GM18505 (cell line): ENCODE results near the gene KLF3.

Experiments
- ATAC-seq: cut with Tn5 transposase; IDR thresholded peaks from one replicate; pipeline ENCODE4 v1.9.1; 2021; ENCODE audit not compliant: unreplicated experiment
- POLR2A ChIP-seq: IDR thresholded peaks from 4 replicates; pipeline ENCODE4 v1.6.1; 2011; ENCODE audit warnings: borderline replicate concordance; ENCODE audit not compliant: insufficient read depth, insufficient read length; ENCODE audit errors: extremely low read depth

The KLF3 gene

DNA sequence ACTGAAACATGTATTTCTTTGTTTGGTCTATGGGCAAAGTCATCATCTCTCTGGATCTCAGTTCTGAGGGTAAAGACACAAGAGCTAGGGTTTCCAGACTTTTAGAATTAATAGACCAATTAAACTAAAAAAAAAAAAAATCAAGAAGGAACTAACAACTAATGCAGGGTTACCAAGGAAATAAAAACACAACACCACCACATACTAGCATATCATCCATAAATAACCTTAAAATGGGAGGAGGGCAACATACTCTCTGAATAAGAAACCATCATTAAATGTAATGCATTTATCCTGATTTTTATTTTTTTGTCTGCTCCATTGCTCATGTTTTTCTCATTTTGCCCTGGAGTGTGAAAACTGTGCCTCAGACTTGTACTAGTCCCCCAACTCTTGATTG is 33.5 kb upstream of the KLF3 start:
- no peak for TF ChIP-seq POLR2A
- no peak for ATAC-seq

GRCh38 chr4:38634047-38634759 is 29.8 kb upstream of the KLF3 start:
- no peak for TF ChIP-seq POLR2A
- ATAC-seq, result no peak

DNA sequence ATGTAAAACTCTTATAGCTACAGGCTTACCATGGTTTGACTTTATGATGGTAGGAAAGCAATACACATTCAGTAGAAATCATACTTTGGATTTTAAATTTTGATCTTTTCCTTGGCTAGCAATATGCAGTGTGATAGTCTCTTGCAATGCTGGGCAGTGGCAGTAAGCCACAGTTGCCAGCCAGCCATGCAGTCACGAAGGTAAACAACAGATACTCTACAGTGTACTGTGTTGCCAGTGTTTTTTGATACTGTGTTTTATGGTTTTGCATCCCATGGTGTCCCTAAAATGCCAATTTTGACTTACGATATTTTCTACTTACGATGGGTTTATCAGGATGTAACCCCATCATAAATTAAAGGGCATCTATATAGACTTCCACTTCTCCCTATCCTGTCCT is 24.8 kb upstream of the KLF3 start:
- TF ChIP-seq POLR2A, result no peak
- ATAC-seq, result no peak

- TF ChIP-seq POLR2A, result no peak
- ATAC-seq, result no peak
Measured at GRCh38 chr4:38641811-38642210, 22.2 kb upstream of the KLF3 start.

DNA sequence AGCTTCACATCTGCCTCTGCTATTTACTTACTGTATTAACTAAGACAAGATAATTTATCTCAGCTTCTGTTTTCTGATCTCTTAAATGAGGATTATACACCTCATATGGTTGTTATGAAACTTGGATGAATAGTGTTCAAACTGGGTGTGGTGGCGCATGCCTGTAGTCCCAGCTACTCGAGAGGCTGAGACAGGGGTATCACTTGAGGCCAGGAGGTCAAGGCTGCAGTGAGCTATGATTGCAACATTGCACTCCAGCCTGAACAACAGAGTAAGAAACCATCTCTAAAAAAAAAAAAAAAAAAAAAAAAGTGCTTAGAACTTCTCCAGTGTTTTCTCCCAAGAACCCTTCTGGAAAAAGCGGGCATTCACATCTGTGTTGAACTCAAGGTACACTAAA is 19.8 kb upstream of the KLF3 start:
- TF ChIP-seq POLR2A, result no peak
- no peak for ATAC-seq

DNA sequence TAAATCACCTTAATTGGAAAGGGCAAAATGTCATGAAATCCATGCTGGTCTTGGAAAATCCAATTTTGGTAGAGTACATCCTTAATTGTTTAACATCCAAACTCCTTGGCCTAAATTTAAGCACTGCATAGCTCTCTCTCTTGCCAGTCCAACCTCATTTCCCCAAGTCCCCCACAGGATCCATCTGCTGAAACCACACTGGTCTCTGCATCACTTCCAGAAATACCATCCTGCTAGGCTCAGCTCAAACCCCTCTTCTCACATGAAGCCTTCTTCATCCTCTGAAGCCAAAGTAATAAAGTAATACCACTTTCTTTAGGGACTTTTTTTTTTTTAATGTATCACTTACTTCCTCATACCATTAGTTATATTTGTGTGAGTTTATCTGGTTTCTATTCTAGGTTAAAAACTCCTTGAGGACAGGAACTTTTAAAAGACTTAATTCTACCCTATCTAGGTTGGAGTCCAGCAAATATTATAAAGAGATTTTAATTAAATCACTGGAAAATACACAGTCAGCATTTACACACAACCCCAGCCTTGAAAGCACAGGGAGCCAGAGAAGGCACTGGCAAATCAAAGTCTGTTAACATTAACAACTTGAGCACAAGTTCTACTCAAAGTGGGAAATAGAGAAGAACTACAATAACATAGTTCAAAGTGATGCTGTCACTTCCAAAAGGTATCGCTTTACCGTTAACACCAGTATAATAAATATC is 16.7 kb upstream of the KLF3 start:
- no peak for TF ChIP-seq POLR2A
- ATAC-seq, result no peak

- ATAC-seq, result no peak
- no peak for TF ChIP-seq POLR2A
Measured at GRCh38 chr4:38650133-38650532, 13.9 kb upstream of the KLF3 start.

GRCh38 chr4:38654273-38654672 is 9.7 kb upstream of the KLF3 start:
- ATAC-seq, result no peak
- no peak for TF ChIP-seq POLR2A

DNA sequence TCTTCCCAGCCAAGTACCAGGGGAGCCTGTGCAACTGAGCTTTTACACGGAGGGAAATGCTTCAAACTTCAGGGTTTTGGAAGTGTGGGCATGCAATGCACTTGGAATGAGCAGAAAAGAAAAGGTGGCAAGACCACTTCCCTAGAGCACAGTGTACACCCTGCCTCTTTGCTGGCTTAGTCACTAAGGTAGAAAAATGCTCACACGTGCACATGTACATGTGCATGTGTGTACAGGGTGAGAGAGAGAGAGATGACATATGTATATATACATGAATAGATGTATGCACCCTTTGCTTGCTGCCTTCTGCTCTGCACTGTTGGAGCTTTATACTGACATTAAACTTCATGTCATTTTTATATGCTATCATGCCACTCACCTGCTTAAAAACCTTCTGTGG is 7.9 kb upstream of the KLF3 start:
- no peak for TF ChIP-seq POLR2A
- no peak for ATAC-seq

DNA sequence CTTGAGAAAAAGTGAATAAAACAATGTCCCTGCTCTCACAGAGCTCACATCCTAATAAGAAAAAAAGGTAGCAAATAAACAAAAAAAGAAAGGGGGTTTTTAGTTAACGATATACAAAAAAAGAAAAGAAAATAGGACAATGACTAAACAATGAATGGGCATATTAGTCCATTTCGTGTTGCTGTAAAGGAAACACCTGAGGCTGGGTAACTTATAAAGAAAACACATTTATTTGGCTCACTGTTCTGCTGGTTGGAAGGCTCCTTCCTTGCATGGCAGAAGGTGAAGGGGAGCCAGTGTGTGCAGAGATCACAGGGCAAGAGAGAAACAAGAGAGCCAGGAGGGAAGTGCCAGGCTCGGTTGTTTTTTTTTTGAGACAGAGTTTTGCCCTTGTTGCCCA is 4.7 kb upstream of the KLF3 start:
- no peak for ATAC-seq
- no peak for TF ChIP-seq POLR2A

DNA sequence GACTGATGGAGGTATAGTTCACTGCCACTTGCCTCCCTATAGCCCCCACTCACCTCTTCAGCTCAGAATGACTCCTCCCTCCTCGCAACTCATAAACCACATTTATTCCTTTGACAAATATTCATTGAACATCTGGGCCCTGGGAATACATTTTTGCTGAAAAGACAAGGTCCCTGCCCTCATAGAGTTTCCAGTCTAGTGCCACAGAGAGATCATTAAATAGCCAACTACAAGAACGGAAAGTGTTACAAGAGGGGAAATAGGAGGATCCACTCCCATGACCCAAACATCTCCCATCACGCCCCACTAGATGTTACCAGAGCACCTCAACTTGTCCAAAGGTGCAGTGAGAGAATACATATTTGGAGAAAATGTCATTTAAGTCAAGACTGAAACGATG is 3.2 kb upstream of the KLF3 start:
- no peak for TF ChIP-seq POLR2A
- no peak for ATAC-seq

DNA sequence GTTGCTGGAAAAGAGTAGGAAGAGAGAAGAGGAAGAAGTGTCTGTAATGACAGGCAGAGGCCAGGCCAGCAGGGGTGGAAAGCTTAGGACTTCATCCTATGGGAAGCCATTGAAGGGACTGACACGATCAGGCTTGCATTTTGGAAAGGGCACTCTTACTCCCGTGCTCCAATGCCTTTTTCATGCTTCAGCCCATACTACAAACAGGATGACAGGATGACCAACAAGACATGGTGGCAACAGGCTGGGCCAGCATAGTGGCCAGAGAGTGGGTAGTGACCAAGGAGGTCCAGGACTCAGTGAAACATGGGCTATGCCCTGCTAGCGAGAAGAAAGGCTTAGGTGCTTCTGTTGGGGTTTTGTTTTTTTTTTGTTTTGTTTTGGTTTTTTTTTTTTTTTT is 2.6 kb upstream of the KLF3 start:
- TF ChIP-seq POLR2A, result no peak
- ATAC-seq, result no peak

GRCh38 chr4:38662522-38663089 is 1.4 kb upstream of the KLF3 start:
- no peak for ATAC-seq
- no peak for TF ChIP-seq POLR2A
